ENCODE data around the gene C2CD4D.

DNA sequence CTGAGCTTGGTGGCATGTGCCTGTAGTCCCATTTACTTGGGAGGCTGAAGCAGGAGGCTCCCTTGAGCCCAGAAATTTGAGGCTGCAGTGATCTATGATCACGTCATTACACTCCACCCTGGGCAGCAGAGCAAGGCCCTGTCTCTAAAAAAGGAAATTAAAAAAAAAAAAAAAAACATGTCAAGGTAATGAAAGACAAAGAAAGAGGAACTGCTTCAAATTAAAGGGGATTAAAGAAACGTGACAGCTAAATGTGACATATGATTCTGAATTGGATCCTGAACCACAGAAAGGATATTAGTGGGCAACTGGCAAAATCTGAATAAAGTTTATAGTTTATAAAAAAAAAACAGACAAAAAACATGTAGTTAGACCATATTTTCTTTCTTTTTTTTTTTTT is 3.8 kb upstream of the C2CD4D start:
- TF ChIP-seq, protein P1, sequence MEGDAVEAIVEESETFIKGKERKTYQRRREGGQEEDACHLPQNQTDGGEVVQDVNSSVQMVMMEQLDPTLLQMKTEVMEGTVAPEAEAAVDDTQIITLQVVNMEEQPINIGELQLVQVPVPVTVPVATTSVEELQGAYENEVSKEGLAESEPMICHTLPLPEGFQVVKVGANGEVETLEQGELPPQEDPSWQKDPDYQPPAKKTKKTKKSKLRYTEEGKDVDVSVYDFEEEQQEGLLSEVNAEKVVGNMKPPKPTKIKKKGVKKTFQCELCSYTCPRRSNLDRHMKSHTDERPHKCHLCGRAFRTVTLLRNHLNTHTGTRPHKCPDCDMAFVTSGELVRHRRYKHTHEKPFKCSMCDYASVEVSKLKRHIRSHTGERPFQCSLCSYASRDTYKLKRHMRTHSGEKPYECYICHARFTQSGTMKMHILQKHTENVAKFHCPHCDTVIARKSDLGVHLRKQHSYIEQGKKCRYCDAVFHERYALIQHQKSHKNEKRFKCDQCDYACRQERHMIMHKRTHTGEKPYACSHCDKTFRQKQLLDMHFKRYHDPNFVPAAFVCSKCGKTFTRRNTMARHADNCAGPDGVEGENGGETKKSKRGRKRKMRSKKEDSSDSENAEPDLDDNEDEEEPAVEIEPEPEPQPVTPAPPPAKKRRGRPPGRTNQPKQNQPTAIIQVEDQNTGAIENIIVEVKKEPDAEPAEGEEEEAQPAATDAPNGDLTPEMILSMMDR (conservative IDR thresholded peaks at IDR 0.05), result no peak
- no peak for TF ChIP-seq EZH2 (IDR thresholded peaks at IDR 0.05; ENCODE audit: low read depth)
